Adrenal gland (tissue), 5 donors: ENCODE data around the gene MMP20.

Experiments used
- CTCF ChIP-seq, 6 experiments: fragments of 450-650 bp in 4 of 6; fragments of 200-600 bp in 2 of 6; sonication (generic) in 1 of 6; IDR thresholded peaks; 1 replicate in 5 of 6; 2 replicates in 1 of 6; pipeline versions ENCODE4 v1.5.1 to v1.8.0; 2016 to 2021; ENCODE audit warnings: antibody characterized with exemption in 6 of 6, mild to moderate bottlenecking in 2 of 6, moderate library complexity in 1 of 6
- POLR2A ChIP-seq, 2 donors: fragments of 450-650 bp; IDR thresholded peaks; one replicate each; pipeline ENCODE4 v1.6.1; 2017; ENCODE audit warnings: antibody characterized with exemption in 2 of 2, mild to moderate bottlenecking in 2 of 2, moderate library complexity in 1 of 2
- donor health status: DM: no; HTN: no; CAD: no.

GRCh38 chr11:102613450-102613849 is 11.7 kb downstream of the MMP20 start:
- TF ChIP-seq CTCF (IDR thresholded peaks at IDR 0.05) (no peak), POLR2A (IDR thresholded peaks at IDR 0.05) (no peak)
